SK-N-SH (cell line): ENCODE results near the gene POLL. TPM values are rescaled to one million over a fixed set of nuclear protein-coding genes. Genes with fewer than 3 reads are reported as not detected.
A peak's percentile ranks its signal among the peaks of the same experiment; 100 is the strongest.

Experiments used
- CTCF ChIA-PET: fragments of 300-600, 350-600 bp; formaldehyde crosslinking; extraction: SDS; loops from one replicate; lab custom pipeline; 2021; lab: Yijun Ruan, JAX
- POLR2A ChIA-PET: fragments of 350-600 bp; sonication (Branson Sonifier 250); formaldehyde crosslinking; extraction: SDS; loops from one replicate; lab custom pipeline; 2020; ENCODE audit warnings: antibody characterized with exemption, inconsistent platforms; lab: Yijun Ruan, JAX
- DNase-seq: peaks from one replicate; pipeline ENCODE4 v3.0.0; 2012
- H2AFZ ChIP-seq: fragments of 200-600 bp; sonication (generic); 2 replicates; pipeline ENCODE4 v1.8.1; 2016; ENCODE audit warnings: antibody characterized with exemption, mild to moderate bottlenecking, low read depth
- H3F3A ChIP-seq: fragments of 200-600 bp; sonication (generic); replicated peaks from 2 replicates; pipeline ENCODE3; 2016; ENCODE audit warnings: antibody characterized with exemption, mild to moderate bottlenecking; ENCODE audit not compliant: insufficient read depth
- H3K27ac ChIP-seq, 2 experiments: fragments of 200-500 bp in 1 of 2; fragments of 200-600 bp in 1 of 2; sonication (Bioruptor generic) in 1 of 2; sonication (generic), shearing (Covaris generic) in 1 of 2; 2 replicates each; pipeline versions ENCODE4 v1.5.1 to v1.6.1; 2014 to 2016; ENCODE audit warnings: low read depth in 2 of 2, inconsistent platforms in 1 of 2, low read length in 1 of 2, mild to moderate bottlenecking in 1 of 2, mixed read lengths in 1 of 2
- H3K27me3 ChIP-seq: fragments of 200-600 bp; sonication (generic), shearing (Covaris generic); 2 replicates; pipeline ENCODE4 v1.6.1; 2016; ENCODE audit warnings: mixed run types; ENCODE audit not compliant: insufficient read depth
- H3K36me3 ChIP-seq, 2 experiments: fragments of 200-500 bp in 1 of 2; fragments of 200-600 bp in 1 of 2; sonication (Bioruptor generic) in 1 of 2; sonication (generic) in 1 of 2; replicated peaks in 1 of 2; 2 replicates each; pipeline versions ENCODE3 to v1.5.1; 2014 to 2016; ENCODE audit warnings: low read length in 1 of 2, mild to moderate bottlenecking in 1 of 2; ENCODE audit not compliant: insufficient read depth in 2 of 2, control insufficient read depth in 1 of 2
- H3K4me1 ChIP-seq, 2 experiments: fragments of 200-500 bp in 1 of 2; fragments of 200-600 bp in 1 of 2; sonication (Bioruptor generic) in 1 of 2; sonication (generic), shearing (Covaris generic) in 1 of 2; 2 replicates each; pipeline versions ENCODE4 v1.5.1 to v1.6.1; 2014 to 2016; ENCODE audit warnings: low read depth in 1 of 2, low read length in 1 of 2, mixed run types in 1 of 2; ENCODE audit not compliant: insufficient read depth in 2 of 2, control insufficient read depth in 1 of 2
- H3K4me2 ChIP-seq: fragments of 200-600 bp; sonication (generic), shearing (Covaris generic); 2 replicates; pipeline ENCODE4 v1.6.1; 2017; ENCODE audit warnings: mixed run types
- H3K4me3 ChIP-seq, 2 experiments: fragments of 200-500 bp in 1 of 2; fragments of 200-600 bp in 1 of 2; sonication (Bioruptor generic) in 1 of 2; sonication (generic), shearing (Covaris generic) in 1 of 2; 2 replicates each; pipeline versions ENCODE4 v1.5.1 to v1.8.1; 2014 to 2016; ENCODE audit warnings: low read depth in 2 of 2, inconsistent platforms in 1 of 2, low read length in 1 of 2, mild to moderate bottlenecking in 1 of 2, mixed read lengths in 1 of 2, moderate library complexity in 1 of 2
- H3K79me2 ChIP-seq: fragments of 200-600 bp; sonication (generic); 2 replicates; pipeline ENCODE4 v1.8.1; 2017; ENCODE audit warnings: mild to moderate bottlenecking; ENCODE audit not compliant: insufficient read depth
- H3K9ac ChIP-seq: fragments of 200-600 bp; sonication (generic); 2 replicates; pipeline ENCODE4 v1.6.1; 2017; ENCODE audit warnings: mixed run types
- H3K9me2 ChIP-seq: fragments of 200-600 bp; sonication (generic); 2 replicates; pipeline ENCODE4 v1.6.1; 2017; ENCODE audit warnings: mixed run types
- H3K9me3 ChIP-seq: fragments of 200-600 bp; sonication (generic); 2 replicates; pipeline ENCODE4 v1.6.1; 2017; ENCODE audit warnings: mixed run types, mild to moderate bottlenecking, moderate library complexity
- H4K20me1 ChIP-seq: fragments of 200-600 bp; sonication (generic); 2 replicates; pipeline ENCODE4 v1.6.1; 2017; ENCODE audit warnings: mild to moderate bottlenecking, mixed run types; ENCODE audit not compliant: insufficient read depth
- CTCF ChIP-seq: fragments of 200-600 bp; sonication (generic); IDR thresholded peaks from 2 replicates; pipeline ENCODE4 v1.6.1; 2017; ENCODE audit warnings: antibody characterized with exemption, mild to moderate bottlenecking, moderate library complexity
- FOSL2 ChIP-seq: IDR thresholded peaks from 2 replicates; pipeline ENCODE4 v1.4.0; 2012; ENCODE audit warnings: low read depth, mild to moderate bottlenecking, moderate library complexity, borderline replicate concordance
- FOXJ3 ChIP-seq: sonication (generic); formaldehyde crosslinking; IDR thresholded peaks from 2 replicates; pipeline ENCODE4 v1.5.1; 2020; ENCODE audit warnings: mild to moderate bottlenecking, missing genetic modification reagents
- FOXM1 ChIP-seq: IDR thresholded peaks from 2 replicates; pipeline ENCODE4 v1.4.0; 2012; ENCODE audit warnings: low read depth, mild to moderate bottlenecking
- GABPA ChIP-seq: IDR thresholded peaks from 2 replicates; pipeline ENCODE4 v1.4.0; 2012; ENCODE audit warnings: low read depth, mild to moderate bottlenecking
- GATA2 ChIP-seq: sonication (generic); formaldehyde crosslinking; IDR thresholded peaks from 2 replicates; pipeline ENCODE4 v1.5.0; 2020; ENCODE audit warnings: mild to moderate bottlenecking, missing genetic modification reagents
- IRF3 ChIP-seq: fragments of 150-350 bp; IDR thresholded peaks from 2 replicates; pipeline ENCODE4 v1.6.1; 2016; ENCODE audit warnings: mild to moderate bottlenecking, low read depth, low read length
- MAX ChIP-seq: IDR thresholded peaks from 2 replicates; pipeline ENCODE4 v1.4.0; 2012; ENCODE audit warnings: low read depth
- NFIC ChIP-seq: IDR thresholded peaks from 2 replicates; pipeline ENCODE4 v1.4.0; 2012; ENCODE audit warnings: borderline replicate concordance
- PBX3 ChIP-seq: IDR thresholded peaks from 2 replicates; pipeline ENCODE4; 2012
- RCOR1 ChIP-seq: fragments of 150-350 bp; IDR thresholded peaks from 2 replicates; pipeline ENCODE4 v1.6.1; 2017; ENCODE audit warnings: antibody characterized with exemption, low read length
- TCF12 ChIP-seq: IDR thresholded peaks from 2 replicates; pipeline ENCODE4 v1.4.0; 2012
- TEAD4 ChIP-seq: IDR thresholded peaks from 2 replicates; pipeline ENCODE4 v1.4.0; 2012; ENCODE audit warnings: mild to moderate bottlenecking, borderline replicate concordance; ENCODE audit not compliant: insufficient read depth
- USF1 ChIP-seq: IDR thresholded peaks from 2 replicates; pipeline ENCODE4 v1.4.0; 2012; ENCODE audit warnings: low read depth, borderline replicate concordance
- WGBS: methylation state at CpG from one replicate; pipeline ENCODE4 v1.1.6; 2017; ENCODE audit warnings: low lambda C conversion rate; 5-methylcytosine and 5-hydroxymethylcytosine counted together
- polyA plus RNA-seq, 3 experiments: library from polyadenylated mRNA; depleted of rRNA; stranded (reverse); fragments of >200 nt; gene quantifications; 2 replicates each; pipeline ENCODE4 v1.2.3, GENCODE V29; 2012

POLL gene
- polyA plus RNA-seq, 1 of the 3 experiments (the other 2 are of a cell fraction): 22.0 TPM

- no peaks in the 10 kb centered on the region for H3F3A ChIP-seq
- no peak overlapping the region for H2AFZ ChIP-seq
- no peaks in the 10 kb centered on the region for H3K9me3 ChIP-seq
- no peaks in the 10 kb centered on the region; the same call in 1 of the 2 replicates for H3K27me3 ChIP-seq
- no peaks in the 10 kb centered on the region for H3K36me3 ChIP-seq
- H4K20me1 ChIP-seq: no peaks in the 10 kb centered on the region
- POLR2A ChIA-PET: no interaction called here
- no peak overlapping the region for H3K4me2 ChIP-seq
- WGBS: 83% methylated on average over 8 of the region's 8 CpGs
- no peak overlapping the region for H3K27ac ChIP-seq
- peak overlapping the region in 1 of 2 experiments; percentile 2; a peak in 1 of 4 replicates for H3K4me3 ChIP-seq
- peaks cover 0 to 36% of the 10 kb centered on the region in 2 experiments; a peak in 1 of 4 replicates for H3K4me1 ChIP-seq
- H3K9me2 ChIP-seq: no peaks in the 10 kb centered on the region
- H3K9ac ChIP-seq: no peak overlapping the region
- TF ChIP-seq TCF12: no peak
- no peak for TF ChIP-seq TEAD4
- TF ChIP-seq PBX3: no peak
- TF ChIP-seq FOXJ3 (CRISPR knock-in tag): no peak
- no peak for TF ChIP-seq GATA2 (CRISPR knock-in tag)
- no peak for TF ChIP-seq CTCF
- TF ChIP-seq FOSL2: no peak
- TF ChIP-seq GABPA: no peak
- no peak for TF ChIP-seq NFIC
- CTCF ChIA-PET: interaction anchor here (1.0 to 9.1 kb wide), 5 partner anchors 9 to 349 kb away, joined by 3 to 164 read pairs (median 4); no protein-coding TSS in a partner anchor
- no peak for DNase-seq
- H3K79me2 ChIP-seq: no peaks in the 10 kb centered on the region
Measured at GRCh38 chr10:101565936-101566332, 22.1 kb downstream of the POLL start.

GRCh38 chr10:101565370-101565900 is 22.6 kb downstream of the POLL start:
- Histone ChIP-seq H3K4me1 (peaks cover 0 to 36% of the 10 kb centered on the region in 2 experiments; a peak in 1 of 4 replicates), H3K27ac (no peak overlapping the region), H3K9ac (no peak overlapping the region), H4K20me1 (no peaks in the 10 kb centered on the region), H3K9me3 (no peaks in the 10 kb centered on the region), H3K4me3 (no peak overlapping the region), H3K36me3 (no peaks in the 10 kb centered on the region), H3K27me3 (no peaks in the 10 kb centered on the region; the same call in 1 of the 2 replicates), H2AFZ (no peak overlapping the region), H3K4me2 (no peak overlapping the region), H3F3A (no peaks in the 10 kb centered on the region), H3K9me2 (no peaks in the 10 kb centered on the region), H3K79me2 (no peaks in the 10 kb centered on the region)
- TF ChIP-seq FOSL2 (no peak), RCOR1 (no peak), GABPA (no peak), FOXM1 (no peak), IRF3 (no peak), MAX (no peak), NFIC (no peak), FOXJ3 (CRISPR knock-in tag) (no peak), USF1 (no peak)
- POLR2A ChIA-PET: no interaction called here
- CTCF ChIA-PET: interaction anchor here (1.0 to 9.1 kb wide), 5 partner anchors 8 to 348 kb away, joined by 3 to 164 read pairs (median 4); no protein-coding TSS in a partner anchor
- no peak for DNase-seq
- 100% methylated on average over 4 of the region's 5 CpGs for WGBS
